HL-60 (cell line): Measurements from ENCODE around the gene CPT1B.

Experiments
- DNase-seq, 2 experiments: peaks; one replicate each; pipeline ENCODE4 v3.0.0-alpha.2; 2010 to 2020; ENCODE audit warnings: low read depth in 1 of 2, low spot score in 1 of 2
- H3K27ac ChIP-seq: fragments of 250-450 bp; sonication (Bioruptor Pico); replicated peaks from 2 replicates; pipeline ENCODE4 v1.5.1; 2020; ENCODE audit warnings: mild to moderate bottlenecking, moderate library complexity
- H3K27me3 ChIP-seq: fragments of 250-450 bp; sonication (Bioruptor Pico); 2 replicates; pipeline ENCODE4 v1.5.1; 2021; ENCODE audit warnings: mild to moderate bottlenecking, moderate library complexity; ENCODE audit not compliant: insufficient read depth, poor library complexity, severe bottlenecking
- H3K4me3 ChIP-seq: replicated peaks from 2 replicates; pipeline ENCODE4 v1.5.1; 2011; ENCODE audit warnings: mild to moderate bottlenecking, control low read depth, low read length; ENCODE audit not compliant: insufficient read depth
- CTCF ChIP-seq: IDR thresholded peaks from one replicate; pipeline ENCODE4 v1.5.1; 2011; ENCODE audit warnings: low read length, control low read depth, inconsistent platforms; ENCODE audit not compliant: insufficient read depth
- GABPA ChIP-seq: IDR thresholded peaks from 2 replicates; pipeline ENCODE4 v1.6.1; 2012; ENCODE audit warnings: low read depth
- POLR2AphosphoS5 ChIP-seq: IDR thresholded peaks from 2 replicates; pipeline ENCODE4 v1.6.1; 2012; ENCODE audit warnings: low read depth
- REST ChIP-seq: IDR thresholded peaks from 2 replicates; pipeline ENCODE4 v1.6.1; 2012; ENCODE audit warnings: low read depth; ENCODE audit not compliant: insufficient replicate concordance
- SPI1 ChIP-seq: IDR thresholded peaks from 2 replicates; pipeline ENCODE4 v1.6.1; 2012; ENCODE audit warnings: low read depth, mild to moderate bottlenecking, borderline replicate concordance

Gene CPT1B

GRCh38 chr22:50612168-50612527 lies 33.9 kb upstream of the CPT1B start:
- no peak overlapping the region for H3K27ac ChIP-seq

GRCh38 chr22:50611341-50612060 lies 33.3 kb upstream of the CPT1B start:
- TF ChIP-seq POLR2AphosphoS5 (no peak), CTCF (no peak), REST (no peak), SPI1 (no peak), GABPA (no peak)
- no peak overlapping the region for H3K4me3 ChIP-seq
- no peak for DNase-seq
- H3K27ac ChIP-seq, result no peak overlapping the region
- H3K27me3 ChIP-seq, result peaks cover 13% of the 10 kb centered on the region

More at GRCh38 chr22:50612168-50612527, 33.9 kb upstream of the CPT1B start:
- DNase-seq, result no peak
- Histone ChIP-seq H3K4me3 (no peak overlapping the region), H3K27me3 (peaks cover 9% of the 10 kb centered on the region)
- no peak for TF ChIP-seq REST

- Histone ChIP-seq H3K4me3 (no peak overlapping the region), H3K27ac (no peak overlapping the region), H3K27me3 (peaks cover 22% of the 10 kb centered on the region)
- TF ChIP-seq CTCF (no peak), SPI1 (no peak), GABPA (no peak), REST (no peak), POLR2AphosphoS5 (no peak)
- no peak for DNase-seq
Measured at GRCh38 chr22:50610581-50610980, 32.4 kb upstream of the CPT1B start.
